ENCODE results near the gene RPL39. TPM values are rescaled to one million over a fixed set of nuclear protein-coding genes. Genes with fewer than 3 reads are reported as not detected.
"Not testable (repeated sequence)": the region's sequence is repeated elsewhere in the genome, so short reads cannot be mapped to it uniquely, and the experiment has no call there.

RPL39 gene
- polyA plus RNA-seq, 1 experiment = 2,333 TPM

DNA sequence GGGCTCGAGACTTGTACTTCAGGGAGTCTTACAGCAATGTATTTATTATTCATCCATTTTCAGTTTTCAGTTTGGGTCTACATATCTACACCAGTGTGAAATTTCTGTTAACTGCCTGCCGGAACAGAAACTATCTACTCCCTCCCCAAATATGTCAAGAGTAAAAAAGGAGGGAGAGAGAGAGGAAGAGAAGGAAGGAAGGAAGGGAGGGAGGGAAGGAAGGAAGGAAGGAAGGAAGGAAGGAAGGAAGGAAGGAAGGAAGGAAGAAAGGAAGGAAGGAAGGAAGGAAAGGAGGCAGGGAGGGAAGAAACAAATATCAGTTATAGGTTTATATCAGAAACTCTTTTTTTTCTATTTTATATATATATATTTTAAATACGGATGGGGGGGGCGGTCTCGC is 12.6 kb downstream of the RPL39 start:
- TF ChIP-seq, protein P1, sequence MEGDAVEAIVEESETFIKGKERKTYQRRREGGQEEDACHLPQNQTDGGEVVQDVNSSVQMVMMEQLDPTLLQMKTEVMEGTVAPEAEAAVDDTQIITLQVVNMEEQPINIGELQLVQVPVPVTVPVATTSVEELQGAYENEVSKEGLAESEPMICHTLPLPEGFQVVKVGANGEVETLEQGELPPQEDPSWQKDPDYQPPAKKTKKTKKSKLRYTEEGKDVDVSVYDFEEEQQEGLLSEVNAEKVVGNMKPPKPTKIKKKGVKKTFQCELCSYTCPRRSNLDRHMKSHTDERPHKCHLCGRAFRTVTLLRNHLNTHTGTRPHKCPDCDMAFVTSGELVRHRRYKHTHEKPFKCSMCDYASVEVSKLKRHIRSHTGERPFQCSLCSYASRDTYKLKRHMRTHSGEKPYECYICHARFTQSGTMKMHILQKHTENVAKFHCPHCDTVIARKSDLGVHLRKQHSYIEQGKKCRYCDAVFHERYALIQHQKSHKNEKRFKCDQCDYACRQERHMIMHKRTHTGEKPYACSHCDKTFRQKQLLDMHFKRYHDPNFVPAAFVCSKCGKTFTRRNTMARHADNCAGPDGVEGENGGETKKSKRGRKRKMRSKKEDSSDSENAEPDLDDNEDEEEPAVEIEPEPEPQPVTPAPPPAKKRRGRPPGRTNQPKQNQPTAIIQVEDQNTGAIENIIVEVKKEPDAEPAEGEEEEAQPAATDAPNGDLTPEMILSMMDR (IDR thresholded peaks at IDR 0.05; ENCODE audit: low read depth, low read length) = no peak
- Histone ChIP-seq H3K27me3 (ENCODE audit: control insufficient read depth, insufficient read depth, low read length) (no peaks in the 10 kb centered on the region), H3K9me3 (ENCODE audit: control insufficient read depth, insufficient read depth, low read length) (no peaks in the 10 kb centered on the region), H3K4me3 (ENCODE audit: low read depth, low read length) (no peak overlapping the region), H3K27ac (ENCODE audit: low read depth, low read length) (no peak overlapping the region)
- POLR2A ChIA-PET = interaction anchor here (1.2 kb wide), 1 partner anchor 12 kb away, joined by 3 read pairs; the partner anchor contains the start of gene RPL39
- no peak for DNase-seq (ENCODE audit: low read depth, low spot score)
- CTCF ChIA-PET = interaction anchor here (1.6 kb wide), 1 partner anchor 169 kb away, joined by 5 read pairs; no protein-coding TSS in a partner anchor

DNA sequence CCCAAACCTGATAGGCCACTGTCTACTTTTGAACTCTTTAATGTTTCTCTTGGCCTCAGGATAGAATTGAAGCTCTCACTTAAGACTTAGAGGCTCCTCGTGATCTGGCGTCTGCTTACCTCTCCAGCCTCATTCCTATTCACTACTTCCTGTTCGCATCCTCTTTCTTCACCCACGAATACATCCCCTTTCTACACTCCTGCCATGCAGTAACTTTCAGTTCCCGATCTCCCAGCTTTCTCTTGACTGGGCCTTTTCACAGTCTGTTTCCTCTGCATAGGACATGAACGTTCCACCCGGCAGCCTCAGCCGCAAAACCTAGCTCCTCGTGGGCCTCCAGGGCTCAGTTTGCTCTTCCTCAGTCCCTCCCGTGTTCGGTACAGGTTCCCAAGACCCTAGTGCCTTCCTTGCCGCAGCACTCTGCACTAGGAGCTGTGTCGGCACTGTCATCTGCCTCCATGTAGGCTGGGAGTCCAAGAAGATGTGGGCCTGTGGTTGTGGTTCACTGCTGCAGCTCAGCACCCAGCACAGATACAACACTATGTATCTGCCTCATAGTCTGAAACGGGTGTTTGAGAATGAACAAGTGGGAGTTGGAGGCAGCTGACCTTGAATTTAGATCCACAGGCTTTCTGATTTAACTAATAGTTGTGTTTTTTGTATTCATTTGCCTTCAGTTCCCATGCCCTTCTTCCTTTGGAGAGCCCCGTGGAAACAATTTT is 15.8 kb downstream of the RPL39 start:
- POLR2A ChIA-PET = interaction anchor here (0.6 kb wide), 1 partner anchor 115 kb away, joined by 4 read pairs; no protein-coding TSS in a partner anchor
- DNase-seq (ENCODE audit: low read depth, low spot score) = no peak
- TF ChIP-seq, protein P1 (IDR thresholded peaks at IDR 0.05; ENCODE audit: low read depth, low read length) = no peak
- Histone ChIP-seq H3K4me3 (ENCODE audit: low read depth, low read length) (no peak overlapping the region), H3K27me3 (ENCODE audit: control insufficient read depth, insufficient read depth, low read length) (no peaks in the 10 kb centered on the region), H3K9me3 (ENCODE audit: control insufficient read depth, insufficient read depth, low read length) (no peaks in the 10 kb centered on the region), H3K27ac (ENCODE audit: low read depth, low read length) (no peak overlapping the region)
- CTCF ChIA-PET = interaction anchor here (0.7 kb wide), 1 partner anchor 266 kb away, joined by 3 read pairs; no protein-coding TSS in a partner anchor

DNA sequence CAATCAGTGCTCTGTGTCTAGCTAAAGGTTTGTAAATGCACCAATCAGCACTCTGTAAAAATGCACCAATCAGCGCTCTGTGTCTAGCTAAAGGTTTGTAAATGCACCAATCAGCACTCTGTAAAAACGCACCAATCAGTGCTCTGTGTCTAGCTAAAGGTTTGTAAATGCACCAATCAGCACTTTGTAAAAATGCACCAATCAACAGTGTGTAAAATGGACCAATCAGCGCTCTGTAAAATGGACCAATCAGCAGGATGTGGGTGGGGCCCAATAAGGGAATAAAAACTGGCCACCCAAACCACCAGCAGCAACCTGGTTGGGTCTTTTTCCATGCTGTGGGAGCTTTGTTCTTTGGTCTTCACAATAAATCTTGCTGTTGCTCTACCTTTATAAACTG is 22.0 kb downstream of the RPL39 start:
- CTCF ChIA-PET; H3K4me3 ChIP-seq (ENCODE audit: low read depth, low read length); POLR2A ChIA-PET; H3K27ac ChIP-seq (ENCODE audit: low read depth, low read length); H3K9me3 ChIP-seq (ENCODE audit: control insufficient read depth, insufficient read depth, low read length); H3K27me3 ChIP-seq (ENCODE audit: control insufficient read depth, insufficient read depth, low read length); DNase-seq (ENCODE audit: low read depth, low spot score): not testable (repeated sequence)

DNA sequence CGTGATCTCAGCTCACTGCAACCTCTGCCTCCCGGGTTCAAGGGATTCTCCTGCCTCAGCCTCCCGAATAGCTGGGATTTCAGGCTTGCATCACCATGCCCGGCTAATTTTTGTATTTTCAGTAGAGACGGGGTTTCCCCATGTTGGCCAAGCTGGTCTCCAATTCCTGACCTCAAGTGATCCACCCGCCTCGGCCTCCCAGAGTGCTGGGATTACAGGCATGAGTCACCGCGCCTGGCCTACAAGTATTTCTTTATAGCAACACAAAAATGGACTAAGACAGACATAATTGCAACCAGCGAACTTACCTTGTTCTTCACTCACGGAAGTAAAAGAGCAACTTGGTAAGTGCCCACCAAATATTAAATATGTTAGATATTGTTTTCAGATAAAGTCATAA is 23.0 kb downstream of the RPL39 start:
- DNase-seq (ENCODE audit: low read depth, low spot score); H3K9me3 ChIP-seq (ENCODE audit: control insufficient read depth, insufficient read depth, low read length); POLR2A ChIA-PET; H3K27me3 ChIP-seq (ENCODE audit: control insufficient read depth, insufficient read depth, low read length); H3K4me3 ChIP-seq (ENCODE audit: low read depth, low read length); CTCF ChIA-PET; H3K27ac ChIP-seq (ENCODE audit: low read depth, low read length): not testable (repeated sequence)

DNA sequence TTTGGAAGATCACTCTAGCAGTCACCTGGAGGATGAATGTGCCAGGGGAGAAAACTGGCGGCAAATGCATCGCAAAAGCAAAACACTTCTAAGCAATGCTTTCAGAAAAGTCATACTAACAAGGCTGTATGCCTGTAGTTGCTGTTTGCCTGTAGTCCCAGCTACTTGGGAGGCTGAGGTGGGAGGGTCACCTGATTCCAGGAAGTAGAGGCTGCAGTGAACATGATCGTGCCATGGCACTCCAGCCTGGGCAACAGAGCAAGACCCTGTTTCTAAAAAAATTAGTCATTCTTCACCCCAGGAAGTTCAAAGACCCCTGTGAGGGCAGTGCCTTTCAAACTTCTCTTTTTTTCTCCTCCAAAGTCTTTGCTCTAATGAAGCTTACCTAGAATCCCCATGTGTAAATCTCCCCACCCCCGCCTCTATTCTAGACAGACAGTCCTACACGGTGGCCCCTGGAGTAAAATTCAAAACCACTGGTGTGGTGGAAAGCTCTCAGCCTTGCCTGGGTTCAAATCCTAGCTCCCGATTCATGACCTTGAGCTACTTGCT is 27.5 kb downstream of the RPL39 start:
- ChIA-PET CTCF (interaction anchor here (0.9 to 1.1 kb wide), 2 partner anchors 20 to 35 kb away, joined by 3 read pairs; no protein-coding TSS in a partner anchor), POLR2A (no interaction called here)
- TF ChIP-seq, protein P1 (IDR thresholded peaks at IDR 0.05; ENCODE audit: low read depth, low read length) = no peak
- DNase-seq (ENCODE audit: low read depth, low spot score) = no peak
- H3K4me3 ChIP-seq (ENCODE audit: low read depth, low read length) = no peak overlapping the region
- H3K27ac ChIP-seq (ENCODE audit: low read depth, low read length) = no peak overlapping the region
- no peaks in the 10 kb centered on the region for H3K9me3 ChIP-seq (ENCODE audit: control insufficient read depth, insufficient read depth, low read length)
- peaks cover 2% of the 10 kb centered on the region for H3K27me3 ChIP-seq (ENCODE audit: control insufficient read depth, insufficient read depth, low read length)

DNA sequence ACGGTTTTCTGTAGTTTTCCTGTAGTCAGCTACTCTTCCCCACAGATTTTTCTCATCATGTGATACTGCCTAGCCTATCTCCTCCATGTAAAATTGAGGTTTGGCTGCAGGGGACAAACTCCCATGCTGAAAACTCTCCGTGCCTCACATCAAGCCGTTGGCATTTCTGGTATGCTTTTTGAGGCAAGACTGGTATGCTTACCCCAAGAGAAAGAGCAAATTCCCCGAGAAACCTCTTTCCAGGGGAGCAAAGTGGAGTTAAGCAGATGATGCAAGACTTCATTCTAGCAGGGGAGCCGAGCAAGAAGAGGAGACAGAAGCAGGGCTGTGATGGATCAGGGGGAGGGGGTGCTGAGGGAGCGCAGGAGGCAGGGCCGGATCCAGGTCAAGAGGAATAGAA is 28.2 kb downstream of the RPL39 start:
- H3K4me3 ChIP-seq (ENCODE audit: low read depth, low read length) = no peak overlapping the region
- TF ChIP-seq, protein P1 (IDR thresholded peaks at IDR 0.05; ENCODE audit: low read depth, low read length) = no peak
- POLR2A ChIA-PET = no interaction called here

More for the DNA sequence above, 28.2 kb downstream of the RPL39 start:
- Histone ChIP-seq H3K9me3 (ENCODE audit: control insufficient read depth, insufficient read depth, low read length) (no peaks in the 10 kb centered on the region), H3K27me3 (ENCODE audit: control insufficient read depth, insufficient read depth, low read length) (peaks cover 2% of the 10 kb centered on the region), H3K27ac (ENCODE audit: low read depth, low read length) (peak overlapping the region; percentile 61)
- CTCF ChIA-PET = no interaction called here
- peak; percentile 39 for DNase-seq (ENCODE audit: low read depth, low spot score)

Measured in AG04450 (cell line).